Mesenchymal stem cell (in vitro differentiated cells and primary cell): ENCODE data around the gene LRP8.

ENCODE experiments used
- DNase-seq: peaks from one replicate; pipeline ENCODE4 v3.0.0-alpha.2; 2013
- H2AFZ ChIP-seq: one replicate; pipeline ENCODE4 v1.6.1; 2013; ENCODE audit warnings: low read depth, mild to moderate bottlenecking, control low read depth, inconsistent platforms, low read length, moderate library complexity
- H2AK5ac ChIP-seq: 2 replicates; pipeline ENCODE4 v1.6.1; 2013; ENCODE audit warnings: low read length, moderate library complexity, mild to moderate bottlenecking, inconsistent platforms; ENCODE audit not compliant: severe bottlenecking
- H2BK120ac ChIP-seq: one replicate; pipeline ENCODE4 v1.6.1; 2013; ENCODE audit warnings: low read depth, mild to moderate bottlenecking, inconsistent platforms, low read length, moderate library complexity
- H2BK12ac ChIP-seq, 2 experiments: one replicate each; pipeline ENCODE4 v1.6.1; 2013; ENCODE audit warnings: inconsistent platforms in 2 of 2, low read length in 2 of 2, mild to moderate bottlenecking in 2 of 2, moderate library complexity in 2 of 2, control low read depth in 1 of 2
- H2BK15ac ChIP-seq: one replicate; pipeline ENCODE4 v1.6.1; 2013; ENCODE audit warnings: mild to moderate bottlenecking, low read depth, inconsistent platforms; ENCODE audit not compliant: poor library complexity, severe bottlenecking
- H2BK5ac ChIP-seq: 2 replicates; pipeline ENCODE4 v1.6.1; 2013; ENCODE audit warnings: low read depth, mild to moderate bottlenecking, low read length, control low read depth, inconsistent platforms; ENCODE audit not compliant: poor library complexity, severe bottlenecking
- H3K14ac ChIP-seq, 2 experiments: one replicate each; pipeline ENCODE4 v1.6.1; 2013; ENCODE audit warnings: inconsistent platforms in 2 of 2, low read length in 2 of 2, control low read depth in 1 of 2, mild to moderate bottlenecking in 1 of 2, moderate library complexity in 1 of 2
- H3K18ac ChIP-seq, 2 experiments: one replicate each; pipeline ENCODE4 v1.6.1; 2013; ENCODE audit warnings: inconsistent platforms in 2 of 2, low read length in 2 of 2, control low read depth in 1 of 2, low read depth in 1 of 2, mild to moderate bottlenecking in 1 of 2
- H3K23ac ChIP-seq, 2 experiments: one replicate each; pipeline ENCODE4 v1.6.1; 2013; ENCODE audit warnings: inconsistent platforms in 2 of 2, low read length in 2 of 2, mild to moderate bottlenecking in 2 of 2, moderate library complexity in 2 of 2, control low read depth in 1 of 2
- H3K27ac ChIP-seq: 2 replicates; pipeline ENCODE4 v1.5.1; 2013; ENCODE audit warnings: mild to moderate bottlenecking, moderate library complexity, low read length, control low read depth, inconsistent platforms; ENCODE audit not compliant: poor library complexity, severe bottlenecking
- H3K27me3 ChIP-seq, 2 experiments: 2 replicates each; pipeline versions ENCODE4 v1.6.1 to v1.7.0; 2013; ENCODE audit warnings: low read length in 2 of 2, mild to moderate bottlenecking in 2 of 2, moderate library complexity in 2 of 2, control low read depth in 1 of 2, inconsistent platforms in 1 of 2; ENCODE audit not compliant: control insufficient read depth in 1 of 2, insufficient read depth in 1 of 2
- H3K36me3 ChIP-seq, 2 experiments: 2 replicates each; pipeline versions ENCODE4 v1.6.1 to v1.7.0; 2013; ENCODE audit warnings: low read length in 2 of 2, control low read depth in 1 of 2, inconsistent platforms in 1 of 2, low read depth in 1 of 2, mild to moderate bottlenecking in 1 of 2; ENCODE audit not compliant: insufficient read depth in 2 of 2, control insufficient read depth in 1 of 2
- H3K4ac ChIP-seq, 2 experiments: one replicate each; pipeline ENCODE4 v1.6.1; 2013; ENCODE audit warnings: inconsistent platforms in 2 of 2, low read length in 2 of 2, mild to moderate bottlenecking in 2 of 2, moderate library complexity in 2 of 2, control low read depth in 1 of 2, low read depth in 1 of 2
- H3K4me1 ChIP-seq: 2 replicates; pipeline ENCODE4 v1.6.1; 2013; ENCODE audit warnings: low read depth, low read length, control low read depth; ENCODE audit not compliant: control insufficient read depth, insufficient read depth
- H3K4me2 ChIP-seq: 2 replicates; pipeline ENCODE4 v1.6.1; 2013; ENCODE audit warnings: low read length, mild to moderate bottlenecking, inconsistent platforms; ENCODE audit not compliant: poor library complexity, severe bottlenecking
- H3K4me3 ChIP-seq, 2 experiments: 2 replicates each; pipeline versions ENCODE4 v1.5.1 to v1.7.0; 2013; ENCODE audit warnings: low read length in 2 of 2, mild to moderate bottlenecking in 2 of 2, control low read depth in 1 of 2, low read depth in 1 of 2; ENCODE audit not compliant: insufficient read depth in 1 of 2
- H3K79me1 ChIP-seq: replicated peaks from 2 replicates; pipeline ENCODE4 v1.6.1; 2013; ENCODE audit warnings: mild to moderate bottlenecking, control low read depth, low read length, inconsistent platforms; ENCODE audit not compliant: poor library complexity, severe bottlenecking
- H3K9ac ChIP-seq: 2 replicates; pipeline ENCODE4 v1.7.0; 2013; ENCODE audit warnings: mild to moderate bottlenecking, low read length, moderate library complexity
- H3K9me3 ChIP-seq: 2 replicates; pipeline ENCODE4 v1.7.0; 2013; ENCODE audit warnings: mild to moderate bottlenecking, low read length; ENCODE audit not compliant: control insufficient read depth
- H4K8ac ChIP-seq: one replicate; pipeline ENCODE4 v1.6.1; 2013; ENCODE audit warnings: inconsistent platforms, mild to moderate bottlenecking, low read length, moderate library complexity
- H4K91ac ChIP-seq: one replicate; pipeline ENCODE4 v1.6.1; 2013; ENCODE audit warnings: mild to moderate bottlenecking, low read length, inconsistent platforms
- WGBS: methylation state at CpG from one replicate; pipeline ENCODE4 v1.1.7; 2013; ENCODE audit warnings: mixed read lengths; 5-methylcytosine and 5-hydroxymethylcytosine counted together

Gene LRP8

DNA sequence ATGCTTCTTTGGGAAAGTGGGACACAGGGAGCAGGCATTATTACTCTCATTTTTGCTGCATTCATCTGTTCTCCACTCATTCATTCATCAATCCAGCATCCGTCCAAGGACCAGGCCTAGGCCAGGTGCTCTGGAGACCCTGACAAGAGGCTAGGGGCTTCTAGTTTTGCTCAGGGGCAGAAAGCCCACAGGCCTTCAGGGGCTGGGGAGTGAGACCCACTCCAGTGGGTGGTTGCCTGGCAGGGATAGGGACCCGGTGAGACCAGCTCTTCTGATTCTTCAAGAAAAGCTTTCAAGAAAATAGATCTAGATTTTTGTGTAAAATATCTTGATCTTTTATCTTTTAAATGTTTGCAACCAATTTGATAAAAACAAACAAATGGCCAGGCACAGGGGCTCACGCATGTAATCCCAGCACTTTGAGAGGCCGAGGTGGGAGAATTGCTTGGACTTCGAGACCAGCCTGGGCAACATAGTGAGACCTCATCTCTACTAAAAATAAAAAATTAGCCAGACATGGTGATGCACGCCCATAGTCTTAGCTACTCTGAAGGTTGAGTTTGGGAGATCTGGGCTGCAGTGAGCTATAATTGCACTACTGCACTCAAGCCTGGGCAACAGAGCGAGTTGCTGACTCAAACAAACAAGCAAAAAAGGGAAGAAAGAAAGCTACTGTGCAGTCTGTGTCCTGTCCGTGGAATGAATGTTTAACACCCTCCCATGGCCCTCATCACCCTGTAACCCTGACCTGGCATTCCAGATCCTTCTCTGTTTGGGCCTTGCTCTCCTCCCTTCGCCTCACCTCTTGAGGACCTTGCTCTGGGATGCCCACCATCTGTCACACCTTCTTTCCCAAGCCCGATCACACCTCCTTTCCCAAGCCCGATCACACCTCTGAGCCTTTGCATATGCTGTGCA, 17.3 kb upstream of the LRP8 start:
- H2AFZ ChIP-seq, result no peak overlapping the region
- no peak overlapping the region for H4K8ac ChIP-seq
- H3K4me1 ChIP-seq, result peaks cover 21% of the 10 kb centered on the region
- H3K9ac ChIP-seq, result no peak overlapping the region
- H3K18ac ChIP-seq, result no peak overlapping the region
- peaks cover 0 to 29% of the 10 kb centered on the region in 2 experiments for H3K27me3 ChIP-seq
- H3K23ac ChIP-seq, result no peak overlapping the region
- no peak overlapping the region for H3K4me3 ChIP-seq
- no peaks in the 10 kb centered on the region for H3K79me1 ChIP-seq
- H3K27ac ChIP-seq, result no peak overlapping the region
- no peaks in the 10 kb centered on the region for H3K36me3 ChIP-seq
- no peak overlapping the region for H2BK12ac ChIP-seq
- H2BK120ac ChIP-seq, result no peak overlapping the region
- H2BK5ac ChIP-seq, result no peak overlapping the region
- no peak overlapping the region for H3K4ac ChIP-seq
- no peaks in the 10 kb centered on the region for H3K9me3 ChIP-seq
- no peak overlapping the region for H3K14ac ChIP-seq
- no peak overlapping the region for H4K91ac ChIP-seq
- no peak overlapping the region for H2BK15ac ChIP-seq
- H3K4me2 ChIP-seq, result no peak overlapping the region
- H2AK5ac ChIP-seq, result no peak overlapping the region
- 88% methylated on average over 10 of the region's 11 CpGs for WGBS
- DNase-seq, result no peak

DNA sequence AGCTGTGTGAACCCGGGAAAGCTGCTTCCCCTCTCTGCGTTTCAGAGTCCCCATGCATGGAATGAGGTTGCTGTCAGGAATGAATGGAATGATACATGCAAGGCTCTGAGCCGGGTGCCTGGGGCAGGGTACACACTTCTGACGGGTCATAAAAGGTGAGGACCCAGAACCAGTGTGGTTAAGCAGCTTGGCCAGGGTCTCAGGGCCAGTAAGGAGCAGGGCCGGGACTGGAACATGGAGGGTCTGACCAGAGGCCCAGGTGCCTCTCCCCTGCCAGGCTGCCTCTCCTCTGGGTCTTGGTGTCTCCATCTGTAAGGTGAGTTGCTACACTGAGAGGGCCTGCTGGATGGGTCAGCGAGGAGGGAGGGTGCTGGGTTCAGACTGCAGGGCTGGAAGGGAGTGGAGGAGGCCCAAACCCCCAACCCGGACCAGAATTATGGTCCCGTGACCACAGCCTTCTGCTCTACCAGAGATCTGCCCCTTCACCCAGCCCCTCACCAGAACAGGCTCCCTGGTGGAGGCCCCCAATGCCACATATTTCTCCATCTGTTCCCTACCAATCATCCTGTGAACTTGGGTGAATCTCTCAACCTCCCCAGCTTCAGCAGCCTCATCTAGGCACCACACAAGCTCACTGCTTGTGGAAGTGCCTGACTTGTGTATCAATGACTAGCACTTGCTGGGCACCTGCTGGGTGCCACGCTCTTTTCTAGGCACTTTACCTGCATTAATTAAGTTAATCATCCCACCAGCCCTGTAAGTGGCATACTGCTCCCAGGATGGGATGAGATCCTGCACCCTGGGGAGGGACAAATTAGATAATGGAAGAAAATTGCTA, 16.2 kb upstream of the LRP8 start:
- H3K27ac ChIP-seq, result no peak overlapping the region
- H3K4me3 ChIP-seq, result no peak overlapping the region
- no peak overlapping the region for H4K91ac ChIP-seq
- H2AK5ac ChIP-seq, result no peak overlapping the region
- no peak overlapping the region for H3K23ac ChIP-seq
- no peak overlapping the region for H2BK5ac ChIP-seq
- H3K4me2 ChIP-seq, result no peak overlapping the region
- H2BK12ac ChIP-seq, result no peak overlapping the region
- H3K4me1 ChIP-seq, result peaks cover 22% of the 10 kb centered on the region
- no peaks in the 10 kb centered on the region for H3K36me3 ChIP-seq
- peaks cover 0 to 28% of the 10 kb centered on the region in 2 experiments for H3K27me3 ChIP-seq
- WGBS, result 55% methylated on average over 8 of the region's 9 CpGs
- H4K8ac ChIP-seq, result no peak overlapping the region
- H2AFZ ChIP-seq, result no peak overlapping the region
- H3K79me1 ChIP-seq, result no peaks in the 10 kb centered on the region
- H3K4ac ChIP-seq, result no peak overlapping the region
- DNase-seq, result no peak
- H3K9ac ChIP-seq, result no peak overlapping the region
- H3K9me3 ChIP-seq, result no peaks in the 10 kb centered on the region
- no peak overlapping the region for H2BK120ac ChIP-seq
- H2BK15ac ChIP-seq, result no peak overlapping the region
- no peak overlapping the region for H3K18ac ChIP-seq
- no peak overlapping the region for H3K14ac ChIP-seq

DNA sequence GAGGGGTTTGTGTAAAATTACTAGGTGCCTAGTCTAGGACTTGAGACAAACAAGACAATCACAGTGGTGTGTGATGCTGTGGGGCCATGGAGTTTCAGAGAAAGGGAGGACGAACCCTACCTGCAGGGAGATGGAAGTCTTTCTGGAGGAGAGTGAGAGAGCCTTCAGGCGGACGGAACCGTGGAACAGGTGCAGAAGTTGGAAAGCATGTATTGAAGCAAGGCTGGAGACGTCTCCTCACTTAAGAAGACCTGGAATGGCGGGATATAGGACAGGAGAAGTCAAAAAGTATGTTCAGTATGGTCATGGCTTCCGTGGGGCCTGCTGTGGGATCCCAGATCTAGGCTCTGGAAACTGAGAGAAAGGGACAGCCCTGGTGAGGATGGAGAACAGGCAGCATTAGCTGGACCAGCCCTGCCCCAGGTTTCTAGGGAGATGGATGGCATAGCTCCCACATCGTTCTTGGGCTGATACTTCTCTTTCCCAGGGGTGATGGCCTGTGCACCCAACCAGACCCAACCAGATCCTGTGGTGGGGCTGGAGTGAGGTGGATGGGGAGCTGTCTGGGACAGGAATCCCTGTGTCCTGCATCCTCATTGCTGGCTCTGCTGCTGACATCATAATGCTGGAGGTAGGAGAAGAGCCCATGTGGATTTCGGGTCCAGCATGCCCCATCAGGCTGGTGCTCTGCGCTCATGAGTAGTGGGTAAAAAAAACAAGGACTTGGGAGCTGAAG, 15.0 kb upstream of the LRP8 start:
- DNase-seq, result no peak
- Histone ChIP-seq H2AK5ac (peak overlapping the region; percentile 2), H4K91ac (no peak overlapping the region), H2BK5ac (no peak overlapping the region), H3K23ac (no peak overlapping the region), H3K27me3 (peaks cover 0 to 28% of the 10 kb centered on the region in 2 experiments), H3K27ac (no peak overlapping the region), H3K9me3 (no peaks in the 10 kb centered on the region), H3K4me3 (no peak overlapping the region), H3K18ac (no peak overlapping the region), H4K8ac (no peak overlapping the region), H3K9ac (no peak overlapping the region), H3K4ac (no peak overlapping the region), H3K36me3 (no peaks in the 10 kb centered on the region), H2AFZ (no peak overlapping the region), H2BK12ac (no peak overlapping the region), H3K79me1 (no peaks in the 10 kb centered on the region), H2BK120ac (no peak overlapping the region), H3K14ac (no peak overlapping the region), H3K4me1 (peaks cover 17% of the 10 kb centered on the region), H2BK15ac (no peak overlapping the region), H3K4me2 (no peak overlapping the region)
- 85% methylated on average over 10 of the region's 10 CpGs for WGBS
